Fibroblast of pulmonary artery (primary cell): ENCODE data around the gene HSPB7.

Experiments used
- DNase-seq: peaks from one replicate; pipeline ENCODE4 v3.0.0-alpha.2; 2010; ENCODE audit warnings: low read depth
- H3K4me3 ChIP-seq: replicated peaks from 2 replicates; pipeline ENCODE4 v1.5.1; 2011; ENCODE audit warnings: low read depth, mild to moderate bottlenecking, control low read depth, low read length, moderate library complexity
- CTCF ChIP-seq: IDR thresholded peaks from 2 replicates; pipeline ENCODE4 v1.5.1; 2011; ENCODE audit warnings: mild to moderate bottlenecking, control low read depth, low read length, inconsistent platforms; ENCODE audit errors: missing control alignments

Gene HSPB7

GRCh38 chr1:15972409-15972808 lies 45.4 kb downstream of the HSPB7 start:
- TF ChIP-seq CTCF = no peak
- no peak overlapping the region for H3K4me3 ChIP-seq
- no peak for DNase-seq

GRCh38 chr1:15970911-15971310 lies 46.9 kb downstream of the HSPB7 start:
- TF ChIP-seq CTCF = no peak
- no peak for DNase-seq
- no peak overlapping the region for H3K4me3 ChIP-seq

- no peak for DNase-seq
- TF ChIP-seq CTCF = no peak
Observed at GRCh38 chr1:15969321-15969880, 48.4 kb downstream of the HSPB7 start.

GRCh38 chr1:15968172-15968571 lies 49.7 kb downstream of the HSPB7 start:
- TF ChIP-seq CTCF = no peak
- DNase-seq = no peak
- H3K4me3 ChIP-seq = no peak overlapping the region

More at GRCh38 chr1:15969321-15969880, 48.4 kb downstream of the HSPB7 start:
- H3K4me3 ChIP-seq = no peak overlapping the region

- no peak overlapping the region for H3K4me3 ChIP-seq
- no peak for TF ChIP-seq CTCF
- DNase-seq = no peak
Observed at GRCh38 chr1:15966956-15967344, 50.9 kb downstream of the HSPB7 start.

- TF ChIP-seq CTCF = no peak
- DNase-seq = peak; percentile 33
- H3K4me3 ChIP-seq = no peak overlapping the region
Observed at GRCh38 chr1:15966081-15966955, 51.5 kb downstream of the HSPB7 start.
